Measurements from ENCODE around the gene ZNF488. TPM values are rescaled to one million over a fixed set of nuclear protein-coding genes. Genes with fewer than 3 reads are reported as not detected.

The ZNF488 gene
- total RNA-seq = under 1 TPM in 2 of 4 donors, not detected in 2; 0.12 to 0.47 TPM

- TF ChIP-seq POLR2AphosphoS5 (IDR thresholded peaks at IDR 0.05) (peak; percentile 20), CTCF (IDR thresholded peaks at IDR 0.05) (peak in 1 of 4 experiments; percentile 11), EP300 (IDR thresholded peaks at IDR 0.05) (no peak), POLR2A (IDR thresholded peaks at IDR 0.05) (peak; percentile 23)
- Histone ChIP-seq H3K27ac (peak within 1 kb of the TSS; percentile 19 to 91 (median 82)), H3K9me3 (no peaks in the 10 kb centered on the region), H3K27me3 (peaks cover 23% of the 10 kb centered on the region), H3K4me1 (peaks cover 0 to 14% (median 3%) of the 10 kb centered on the region in 3 donors), H3K4me3 (peak within 1 kb of the TSS; percentile 65 to 71), H3K36me3 (no peaks in the 10 kb centered on the region)
- peak; percentile 98 for ATAC-seq
- 0 to 2% methylated on average over 7 to 8 of the region's 75 CpGs for WGBS, 2 donors (ENCODE audit: low coverage in 1 of 2)
Measured at GRCh38 chr10:47384148-47384921, at the start of gene ZNF488. Gene ZNF488 (minus strand): TSS chr10:47384293. CDS start chr10:47368829, 15,464 bp downstream.

DNA sequence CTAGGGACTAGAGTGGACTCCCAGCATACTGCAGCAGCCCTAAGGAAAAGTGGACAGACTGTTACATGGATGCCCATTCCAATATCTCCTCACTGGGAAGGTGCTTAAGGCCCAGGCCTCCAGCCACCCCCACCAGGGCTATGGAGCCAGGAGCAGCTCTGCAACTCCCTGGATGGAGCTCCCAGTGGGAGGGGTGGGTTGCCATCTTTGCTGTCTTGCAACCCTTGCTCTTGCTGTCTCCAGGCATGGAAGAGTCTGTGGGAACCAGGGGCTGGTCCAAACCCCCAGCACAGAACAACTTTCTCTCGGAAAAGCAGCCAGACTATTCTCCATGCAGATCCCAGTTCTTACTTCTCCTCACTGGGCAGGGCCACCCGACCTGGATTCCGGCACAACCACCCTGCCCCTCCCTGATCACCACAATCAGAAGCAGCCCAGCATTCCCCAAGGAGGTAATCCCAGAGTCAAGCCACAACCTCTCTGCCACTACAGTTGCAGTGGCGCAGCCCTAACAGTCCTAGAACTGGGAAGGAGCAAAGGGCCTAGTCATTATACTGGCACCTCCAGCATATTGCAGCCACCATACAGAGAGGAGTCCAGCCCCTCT, 41.8 kb upstream of the ZNF488 start:
- Histone ChIP-seq H3K9me3 (no peaks in the 10 kb centered on the region), H3K36me3 (no peaks in the 10 kb centered on the region), H3K4me1 (no peaks in the 10 kb centered on the region), H3K27ac (no peak overlapping the region), H3K27me3 (no peaks in the 10 kb centered on the region), H3K4me3 (no peak overlapping the region)
- no peak for ATAC-seq
- TF ChIP-seq POLR2A (IDR thresholded peaks at IDR 0.05) = no peak
- no peak for TF ChIP-seq POLR2AphosphoS5 (IDR thresholded peaks at IDR 0.05)
- TF ChIP-seq CTCF (IDR thresholded peaks at IDR 0.05) = no peak
- no peak for TF ChIP-seq EP300 (IDR thresholded peaks at IDR 0.05)
- WGBS, 2 donors (ENCODE audit: low coverage in 1 of 2) = no CpG with 5 or more reads among the region's 4 CpGs

- Histone ChIP-seq H3K4me1 (no peaks in the 10 kb centered on the region), H3K9me3 (no peaks in the 10 kb centered on the region), H3K36me3 (no peaks in the 10 kb centered on the region), H3K27ac (no peak overlapping the region), H3K27me3 (no peaks in the 10 kb centered on the region), H3K4me3 (no peak overlapping the region)
- no peak for ATAC-seq
- 50 to 71% methylated on average over 8 of the region's 8 CpGs for WGBS, 2 donors (ENCODE audit: low coverage in 1 of 2)
- no peak for TF ChIP-seq POLR2A (IDR thresholded peaks at IDR 0.05)
- TF ChIP-seq CTCF (IDR thresholded peaks at IDR 0.05) = no peak
- no peak for TF ChIP-seq EP300 (IDR thresholded peaks at IDR 0.05)
- TF ChIP-seq POLR2AphosphoS5 (IDR thresholded peaks at IDR 0.05) = no peak
Measured at GRCh38 chr10:47424231-47424630, 40.1 kb upstream of the ZNF488 start.

GRCh38 chr10:47423476-47423875, 39.4 kb upstream of the ZNF488 start:
- H3K27me3 ChIP-seq = no peaks in the 10 kb centered on the region
- no peaks in the 10 kb centered on the region for H3K4me1 ChIP-seq
- WGBS, 2 donors (ENCODE audit: low coverage in 1 of 2) = 79 to 80% methylated on average over 4 of the region's 4 CpGs
- TF ChIP-seq POLR2AphosphoS5 (IDR thresholded peaks at IDR 0.05) (no peak), EP300 (IDR thresholded peaks at IDR 0.05) (no peak), POLR2A (IDR thresholded peaks at IDR 0.05) (no peak), CTCF (IDR thresholded peaks at IDR 0.05) (no peak)
- no peak for ATAC-seq
- no peak overlapping the region for H3K4me3 ChIP-seq
- H3K36me3 ChIP-seq = no peaks in the 10 kb centered on the region
- H3K27ac ChIP-seq = no peak overlapping the region
- no peaks in the 10 kb centered on the region for H3K9me3 ChIP-seq

All from gastroesophageal sphincter (tissue), 4 donors.